Testis (tissue), 3 donors: ENCODE data around the gene ZNF14. TPM values are rescaled to one million over a fixed set of nuclear protein-coding genes. Genes with fewer than 3 reads are reported as not detected.

Source experiments
- DNase-seq: peaks from one replicate; pipeline ENCODE4 v3.0.0-alpha.2; 2019
- H3K27ac ChIP-seq, 2 donors: fragments of 200-600 bp; sonication (generic); one replicate each; pipeline ENCODE4 v1.5.1; 2019
- H3K27me3 ChIP-seq: fragments of 200-600 bp; sonication (generic); one replicate; pipeline ENCODE4 v1.5.1; 2019
- H3K36me3 ChIP-seq: fragments of 200-600 bp; sonication (generic); one replicate; pipeline ENCODE4 v1.5.1; 2017; ENCODE audit warnings: low read depth; ENCODE audit errors: missing control alignments
- H3K4me1 ChIP-seq: fragments of 200-600 bp; sonication (generic); one replicate; pipeline ENCODE4 v1.5.1; 2019
- H3K4me3 ChIP-seq, 2 donors: fragments of 200-600 bp; sonication (generic); one replicate each; pipeline ENCODE4 v1.5.1; 2017 to 2019
- H3K9me3 ChIP-seq: fragments of 200-600 bp; sonication (generic); one replicate; pipeline ENCODE4 v1.5.1; 2017
- POLR2A ChIP-seq: fragments of 450-650 bp; IDR thresholded peaks from one replicate; pipeline ENCODE4 v1.6.1; 2017; ENCODE audit warnings: antibody characterized with exemption, mild to moderate bottlenecking, moderate library complexity
- WGBS, 2 donors: methylation state at CpG; one replicate each; pipeline ENCODE4 v1.1.5; 2018; 5-methylcytosine and 5-hydroxymethylcytosine counted together
- intact Hi-C: fragments of 100-400 bp; cut with DNase I; formaldehyde crosslinking; loops from one replicate; pipeline ENCODE4 v1.15.1; 2023; ENCODE audit warnings: low total_unique reads
- polyA plus RNA-seq: library from polyadenylated mRNA; stranded (reverse); fragments of 350-450 nt; fragmentation: Illumina TruSeq; extraction: RNeasy Lipid Tissue Mini Kit (QIAGEN cat#74804); gene quantifications from one replicate; pipeline ENCODE4 v1.2.3, GENCODE V29; 2014; ENCODE audit warnings: low read depth, low replicate concordance; ENCODE audit not compliant: insufficient read depth
- total RNA-seq, 2 donors: library from RNA; depleted of rRNA; stranded (reverse); fragments of >200 nt; gene quantifications; one replicate each; pipeline ENCODE4 v1.2.3, GENCODE V29; 2016
- TF ChIP-seq, protein P1 (sequence below), 3 experiments: fragments of 450-650 bp in 2 of 3; fragments of 200-600 bp in 1 of 3; sonication (generic) in 1 of 3; IDR thresholded peaks; one replicate each; pipeline ENCODE4 v1.5.1; 2016 to 2019; ENCODE audit warnings: antibody characterized with exemption in 3 of 3, mild to moderate bottlenecking in 2 of 3, moderate library complexity in 1 of 3

The ZNF14 gene
- total and polyA plus RNA-seq, 3 donors from 2014 or later = 3.0 to 12.1 (median 10.7) TPM

GRCh38 chr19:19758164-19758563 lies 25.3 kb upstream of the ZNF14 start:
- intact Hi-C loops = no loop called here
- WGBS, 2 donors = 91 to 92% methylated on average over 4 of the region's 4 CpGs
- DNase-seq = no peak
- no peak for TF ChIP-seq POLR2A
- Histone ChIP-seq H3K27ac (no peak overlapping the region), H3K4me1 (no peaks in the 10 kb centered on the region), H3K27me3 (no peaks in the 10 kb centered on the region), H3K4me3 (no peak overlapping the region), H3K9me3 (no peaks in the 10 kb centered on the region), H3K36me3 (no peaks in the 10 kb centered on the region)

GRCh38 chr19:19752760-19753403 lies 20.0 kb upstream of the ZNF14 start:
- TF ChIP-seq, protein P1, sequence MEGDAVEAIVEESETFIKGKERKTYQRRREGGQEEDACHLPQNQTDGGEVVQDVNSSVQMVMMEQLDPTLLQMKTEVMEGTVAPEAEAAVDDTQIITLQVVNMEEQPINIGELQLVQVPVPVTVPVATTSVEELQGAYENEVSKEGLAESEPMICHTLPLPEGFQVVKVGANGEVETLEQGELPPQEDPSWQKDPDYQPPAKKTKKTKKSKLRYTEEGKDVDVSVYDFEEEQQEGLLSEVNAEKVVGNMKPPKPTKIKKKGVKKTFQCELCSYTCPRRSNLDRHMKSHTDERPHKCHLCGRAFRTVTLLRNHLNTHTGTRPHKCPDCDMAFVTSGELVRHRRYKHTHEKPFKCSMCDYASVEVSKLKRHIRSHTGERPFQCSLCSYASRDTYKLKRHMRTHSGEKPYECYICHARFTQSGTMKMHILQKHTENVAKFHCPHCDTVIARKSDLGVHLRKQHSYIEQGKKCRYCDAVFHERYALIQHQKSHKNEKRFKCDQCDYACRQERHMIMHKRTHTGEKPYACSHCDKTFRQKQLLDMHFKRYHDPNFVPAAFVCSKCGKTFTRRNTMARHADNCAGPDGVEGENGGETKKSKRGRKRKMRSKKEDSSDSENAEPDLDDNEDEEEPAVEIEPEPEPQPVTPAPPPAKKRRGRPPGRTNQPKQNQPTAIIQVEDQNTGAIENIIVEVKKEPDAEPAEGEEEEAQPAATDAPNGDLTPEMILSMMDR (IDR thresholded peaks at IDR 0.05) = no peak
- TF ChIP-seq POLR2A = no peak
- no peaks in the 10 kb centered on the region for H3K9me3 ChIP-seq
- intact Hi-C loops = no loop called here
- H3K27me3 ChIP-seq = no peaks in the 10 kb centered on the region
- H3K36me3 ChIP-seq = no peaks in the 10 kb centered on the region
- WGBS, 2 donors = 98 to 100% methylated on average over 7 to 11 of the region's 11 CpGs
- no peak for DNase-seq
- no peaks in the 10 kb centered on the region for H3K4me1 ChIP-seq
- H3K4me3 ChIP-seq = no peak overlapping the region
- H3K27ac ChIP-seq = no peak overlapping the region

GRCh38 chr19:19751846-19752245 lies 18.9 kb upstream of the ZNF14 start:
- Histone ChIP-seq H3K27ac (no peak overlapping the region), H3K9me3 (no peaks in the 10 kb centered on the region), H3K36me3 (no peaks in the 10 kb centered on the region), H3K27me3 (no peaks in the 10 kb centered on the region), H3K4me1 (no peaks in the 10 kb centered on the region), H3K4me3 (no peak overlapping the region)
- TF ChIP-seq POLR2A = no peak
- intact Hi-C loops = no loop called here
- whole genome bisulfite sequencing, 2 donors = 80 to 92% methylated on average over 6 to 11 of the region's 12 CpGs
- DNase-seq = no peak

- H3K27ac ChIP-seq = no peak overlapping the region
- DNase-seq = no peak
- H3K36me3 ChIP-seq = no peaks in the 10 kb centered on the region
Measured at GRCh38 chr19:19750842-19751790, 18.2 kb upstream of the ZNF14 start.

GRCh38 chr19:19749908-19750841 lies 17.3 kb upstream of the ZNF14 start:
- intact Hi-C loops = no loop called here
- TF ChIP-seq, protein P1 (IDR thresholded peaks at IDR 0.05) = no peak
- TF ChIP-seq POLR2A = no peak
- Histone ChIP-seq H3K27me3 (no peaks in the 10 kb centered on the region), H3K9me3 (no peaks in the 10 kb centered on the region), H3K4me3 (no peak overlapping the region), H3K4me1 (no peaks in the 10 kb centered on the region), H3K27ac (no peak overlapping the region), H3K36me3 (no peaks in the 10 kb centered on the region)
- WGBS, 2 donors = 84 to 87% methylated on average over 7 to 16 of the region's 17 CpGs
- DNase-seq = peak; percentile 11

More at GRCh38 chr19:19750842-19751790, 18.2 kb upstream of the ZNF14 start:
- no peak for TF ChIP-seq POLR2A
- TF ChIP-seq, protein P1 (IDR thresholded peaks at IDR 0.05) = no peak
- intact Hi-C loops = no loop called here
- no peaks in the 10 kb centered on the region for H3K27me3 ChIP-seq
- H3K4me1 ChIP-seq = no peaks in the 10 kb centered on the region
- H3K4me3 ChIP-seq = no peak overlapping the region
- WGBS, 2 donors = 83 to 91% methylated on average over 17 to 40 of the region's 40 CpGs
- no peaks in the 10 kb centered on the region for H3K9me3 ChIP-seq
